WTC11 (cell line): Measurements from ENCODE around the gene HRAS.

Experiments
- CREM ChIP-seq: sonication (generic); formaldehyde crosslinking; IDR thresholded peaks from 2 replicates; pipeline ENCODE4 v1.8.1; 2022; ENCODE audit warnings: mild to moderate bottlenecking, missing genetic modification reagents, moderate library complexity
- ELF4 ChIP-seq: sonication (generic); formaldehyde crosslinking; IDR thresholded peaks from 2 replicates; pipeline ENCODE4 v1.8.1; 2022; ENCODE audit warnings: low read depth, mild to moderate bottlenecking, moderate library complexity, missing genetic modification reagents
- NFE2L1 ChIP-seq: sonication (generic); formaldehyde crosslinking; IDR thresholded peaks from 2 replicates; pipeline ENCODE4 v1.8.1; 2023; ENCODE audit warnings: missing genetic modification reagents
- NR3C1 ChIP-seq: sonication (generic); formaldehyde crosslinking; conservative IDR thresholded peaks from 2 replicates; pipeline ENCODE4 v1.8.1; 2023; ENCODE audit warnings: low read depth, mild to moderate bottlenecking, missing genetic modification reagents
- ZBTB21 ChIP-seq: sonication (generic); formaldehyde crosslinking; IDR thresholded peaks from 2 replicates; pipeline ENCODE4 v1.8.1; 2023; ENCODE audit warnings: mild to moderate bottlenecking, missing genetic modification reagents, borderline replicate concordance
- ZNF671 ChIP-seq: fragments of 250-450 bp; sonication (Bioruptor Pico); IDR thresholded peaks from 2 replicates; pipeline ENCODE4 v1.8.0; 2021; ENCODE audit warnings: mild to moderate bottlenecking
- TF ChIP-seq, protein P1 (sequence below): sonication (generic); formaldehyde crosslinking; IDR thresholded peaks from 2 replicates; pipeline ENCODE4 v1.8.1; 2022; ENCODE audit warnings: low read depth, mild to moderate bottlenecking, moderate library complexity, missing genetic modification reagents, borderline replicate concordance
- TF ChIP-seq, protein P2 (sequence below): sonication (generic); formaldehyde crosslinking; IDR thresholded peaks from 2 replicates; pipeline ENCODE4 v1.8.1; 2023; ENCODE audit warnings: mild to moderate bottlenecking, missing genetic modification reagents, borderline replicate concordance
- TF ChIP-seq, protein P3 (sequence below): sonication (generic); formaldehyde crosslinking; IDR thresholded peaks from 2 replicates; pipeline ENCODE4 v1.8.1; 2022; ENCODE audit warnings: low read depth, missing genetic modification reagents, borderline replicate concordance
- TF ChIP-seq, protein P4 (sequence below): sonication (generic); formaldehyde crosslinking; conservative IDR thresholded peaks from 2 replicates; pipeline ENCODE4 v1.8.1; 2022; ENCODE audit warnings: mild to moderate bottlenecking, missing genetic modification reagents

DNA sequence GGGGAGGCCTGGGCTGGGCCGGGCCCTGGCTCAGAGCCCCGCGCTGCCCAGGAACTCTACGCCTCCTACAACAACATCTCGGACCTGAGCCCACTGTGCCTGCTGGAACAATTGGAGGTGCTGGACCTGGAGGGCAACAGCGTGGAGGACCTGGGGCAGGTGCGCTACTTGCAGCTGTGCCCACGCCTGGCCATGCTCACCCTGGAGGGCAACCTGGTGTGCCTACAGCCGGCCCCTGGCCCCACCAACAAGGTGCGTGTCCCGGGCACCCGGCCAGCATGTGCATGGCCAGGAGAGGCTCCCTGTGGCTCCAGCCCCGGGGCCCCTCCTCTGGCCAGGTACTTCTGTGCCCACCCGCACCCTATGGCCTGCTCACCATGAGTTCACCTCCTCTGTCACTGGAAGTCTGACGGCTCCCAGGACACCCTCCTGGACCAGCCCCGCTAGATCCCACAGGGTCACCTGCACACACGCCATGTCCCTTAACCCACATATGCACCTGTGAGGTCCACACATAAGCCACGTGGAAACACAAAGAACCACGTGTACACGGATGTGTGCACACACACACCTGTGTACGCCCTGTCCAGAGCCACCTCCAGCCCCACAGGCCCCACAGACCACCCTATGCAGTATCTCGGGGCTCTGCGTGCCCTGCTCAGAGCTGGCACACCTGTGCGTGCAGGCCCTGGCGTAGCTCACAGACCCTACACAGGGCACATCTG, 14.8 kb upstream of the HRAS start:
- TF ChIP-seq NFE2L1: no peak
- no peak for TF ChIP-seq NR3C1 (CRISPR knock-in tag)
- TF ChIP-seq, protein P1, sequence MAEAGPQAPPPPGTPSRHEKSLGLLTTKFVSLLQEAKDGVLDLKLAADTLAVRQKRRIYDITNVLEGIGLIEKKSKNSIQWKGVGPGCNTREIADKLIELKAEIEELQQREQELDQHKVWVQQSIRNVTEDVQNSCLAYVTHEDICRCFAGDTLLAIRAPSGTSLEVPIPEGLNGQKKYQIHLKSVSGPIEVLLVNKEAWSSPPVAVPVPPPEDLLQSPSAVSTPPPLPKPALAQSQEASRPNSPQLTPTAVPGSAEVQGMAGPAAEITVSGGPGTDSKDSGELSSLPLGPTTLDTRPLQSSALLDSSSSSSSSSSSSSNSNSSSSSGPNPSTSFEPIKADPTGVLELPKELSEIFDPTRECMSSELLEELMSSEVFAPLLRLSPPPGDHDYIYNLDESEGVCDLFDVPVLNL: no peak
- TF ChIP-seq, protein P2, sequence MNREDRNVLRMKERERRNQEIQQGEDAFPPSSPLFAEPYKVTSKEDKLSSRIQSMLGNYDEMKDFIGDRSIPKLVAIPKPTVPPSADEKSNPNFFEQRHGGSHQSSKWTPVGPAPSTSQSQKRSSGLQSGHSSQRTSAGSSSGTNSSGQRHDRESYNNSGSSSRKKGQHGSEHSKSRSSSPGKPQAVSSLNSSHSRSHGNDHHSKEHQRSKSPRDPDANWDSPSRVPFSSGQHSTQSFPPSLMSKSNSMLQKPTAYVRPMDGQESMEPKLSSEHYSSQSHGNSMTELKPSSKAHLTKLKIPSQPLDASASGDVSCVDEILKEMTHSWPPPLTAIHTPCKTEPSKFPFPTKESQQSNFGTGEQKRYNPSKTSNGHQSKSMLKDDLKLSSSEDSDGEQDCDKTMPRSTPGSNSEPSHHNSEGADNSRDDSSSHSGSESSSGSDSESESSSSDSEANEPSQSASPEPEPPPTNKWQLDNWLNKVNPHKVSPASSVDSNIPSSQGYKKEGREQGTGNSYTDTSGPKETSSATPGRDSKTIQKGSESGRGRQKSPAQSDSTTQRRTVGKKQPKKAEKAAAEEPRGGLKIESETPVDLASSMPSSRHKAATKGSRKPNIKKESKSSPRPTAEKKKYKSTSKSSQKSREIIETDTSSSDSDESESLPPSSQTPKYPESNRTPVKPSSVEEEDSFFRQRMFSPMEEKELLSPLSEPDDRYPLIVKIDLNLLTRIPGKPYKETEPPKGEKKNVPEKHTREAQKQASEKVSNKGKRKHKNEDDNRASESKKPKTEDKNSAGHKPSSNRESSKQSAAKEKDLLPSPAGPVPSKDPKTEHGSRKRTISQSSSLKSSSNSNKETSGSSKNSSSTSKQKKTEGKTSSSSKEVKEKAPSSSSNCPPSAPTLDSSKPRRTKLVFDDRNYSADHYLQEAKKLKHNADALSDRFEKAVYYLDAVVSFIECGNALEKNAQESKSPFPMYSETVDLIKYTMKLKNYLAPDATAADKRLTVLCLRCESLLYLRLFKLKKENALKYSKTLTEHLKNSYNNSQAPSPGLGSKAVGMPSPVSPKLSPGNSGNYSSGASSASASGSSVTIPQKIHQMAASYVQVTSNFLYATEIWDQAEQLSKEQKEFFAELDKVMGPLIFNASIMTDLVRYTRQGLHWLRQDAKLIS (CRISPR knock-in tag): no peak
- TF ChIP-seq, protein P3, sequence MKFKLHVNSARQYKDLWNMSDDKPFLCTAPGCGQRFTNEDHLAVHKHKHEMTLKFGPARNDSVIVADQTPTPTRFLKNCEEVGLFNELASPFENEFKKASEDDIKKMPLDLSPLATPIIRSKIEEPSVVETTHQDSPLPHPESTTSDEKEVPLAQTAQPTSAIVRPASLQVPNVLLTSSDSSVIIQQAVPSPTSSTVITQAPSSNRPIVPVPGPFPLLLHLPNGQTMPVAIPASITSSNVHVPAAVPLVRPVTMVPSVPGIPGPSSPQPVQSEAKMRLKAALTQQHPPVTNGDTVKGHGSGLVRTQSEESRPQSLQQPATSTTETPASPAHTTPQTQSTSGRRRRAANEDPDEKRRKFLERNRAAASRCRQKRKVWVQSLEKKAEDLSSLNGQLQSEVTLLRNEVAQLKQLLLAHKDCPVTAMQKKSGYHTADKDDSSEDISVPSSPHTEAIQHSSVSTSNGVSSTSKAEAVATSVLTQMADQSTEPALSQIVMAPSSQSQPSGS (CRISPR knock-in tag): no peak
- TF ChIP-seq ELF4 (CRISPR knock-in tag): no peak
- TF ChIP-seq, protein P4, sequence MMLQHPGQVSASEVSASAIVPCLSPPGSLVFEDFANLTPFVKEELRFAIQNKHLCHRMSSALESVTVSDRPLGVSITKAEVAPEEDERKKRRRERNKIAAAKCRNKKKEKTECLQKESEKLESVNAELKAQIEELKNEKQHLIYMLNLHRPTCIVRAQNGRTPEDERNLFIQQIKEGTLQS (CRISPR knock-in tag): no peak
- no peak for TF ChIP-seq ZBTB21
- no peak for TF ChIP-seq CREM (CRISPR knock-in tag)
- no peak for TF ChIP-seq ZNF671 (CRISPR knock-in tag)
